Kidney (tissue), 14 donors: ENCODE results near the gene AKT3. TPM values are rescaled to one million over a fixed set of nuclear protein-coding genes. Genes with fewer than 3 reads are reported as not detected.

Experiments
- DNase-seq, 5 donors: peaks; one replicate each; pipeline ENCODE4 v3.0.0-alpha.2; 2013 to 2020
- FAIRE-seq: peaks from 2 replicates; lab custom pipeline; 2012; peaks lifted over from hg19 to GRCh38; lab: Jason Lieb, UNC
- H3K27ac ChIP-seq, 2 donors: one replicate each; pipeline ENCODE4 v1.7.0; 2013; ENCODE audit warnings: low read depth in 2 of 2, low read length in 2 of 2, inconsistent platforms in 1 of 2
- H3K27me3 ChIP-seq: one replicate; pipeline ENCODE4 v1.7.1; 2013; ENCODE audit warnings: low read length, inconsistent platforms; ENCODE audit not compliant: control insufficient read depth, insufficient read depth
- H3K36me3 ChIP-seq, 3 donors: one replicate each; pipeline versions ENCODE4 v1.7.0 to v1.7.1; 2013; ENCODE audit warnings: low read length in 3 of 3, control low read depth in 1 of 3, inconsistent platforms in 1 of 3; ENCODE audit not compliant: insufficient read depth in 3 of 3, control insufficient read depth in 2 of 3
- H3K4me1 ChIP-seq, 3 donors: one replicate each; pipeline versions ENCODE4 v1.7.0 to v1.7.1; 2013; ENCODE audit warnings: low read length in 3 of 3, inconsistent platforms in 1 of 3, low read depth in 1 of 3; ENCODE audit not compliant: control insufficient read depth in 2 of 3, insufficient read depth in 2 of 3
- H3K4me3 ChIP-seq, 3 donors: one replicate each; pipeline versions ENCODE4 v1.7.0 to v1.8.1; 2013; ENCODE audit warnings: low read length in 3 of 3, control low read depth in 1 of 3, inconsistent platforms in 1 of 3
- H3K9ac ChIP-seq, 3 donors: one replicate each; pipeline versions ENCODE4 v1.7.0 to v1.7.1; 2013; ENCODE audit warnings: low read length in 3 of 3, control low read depth in 1 of 3, inconsistent platforms in 1 of 3
- H3K9me3 ChIP-seq, 3 donors: one replicate each; pipeline versions ENCODE4 v1.7.0 to v1.7.1; 2013; ENCODE audit warnings: low read length in 3 of 3, control low read depth in 1 of 3, inconsistent platforms in 1 of 3; ENCODE audit not compliant: control insufficient read depth in 2 of 3, insufficient read depth in 1 of 3
- CTCF ChIP-seq: IDR thresholded peaks from 3 replicates; pipeline ENCODE4 v1.5.1; 2012; ENCODE audit warnings: mild to moderate bottlenecking, moderate library complexity, borderline replicate concordance; ENCODE audit not compliant: insufficient read depth; ENCODE audit errors: extremely low read depth
- intact Hi-C: fragments of 100-400 bp; cut with DNase I; formaldehyde crosslinking; loops from one replicate; pipeline ENCODE4 v1.11.1; 2022
- polyA plus RNA-seq: library from polyadenylated mRNA; stranded (reverse); fragments of 350-450 nt; fragmentation: Illumina TruSeq; extraction: RNeasy Lipid Tissue Mini Kit (QIAGEN cat#74804); gene quantifications from one replicate; pipeline ENCODE4 v1.2.3, GENCODE V29; 2014; ENCODE audit warnings: low read depth, low replicate concordance; ENCODE audit not compliant: insufficient read depth
- total RNA-seq: library from RNA; stranded (reverse); fragmentation: NEBNext Ultra II Directional; extraction: Animal tissue kit (Norgen Biotek cat#: 25700); gene quantifications from one replicate; pipeline ENCODE4 v1.2.1, GENCODE V29; 2021
- donor health status: control.
- donor health status: control.
- donor health status: control.
- donor health status: control.
- donor health status: control.
- donor health status: DM: yes; HTN: yes; CAD: no.
- donor health status: Normal renal cell carcinoma (clear cell type).

The AKT3 gene
- total and polyA plus RNA-seq, 2 donors from 2014 or later, result 9.5 to 81.6 TPM

- Histone ChIP-seq H3K4me3 (no peak overlapping the region), H3K27me3 (no peaks in the 10 kb centered on the region), H3K27ac (no peak overlapping the region), H3K4me1 (no peaks in the 10 kb centered on the region), H3K9me3 (no peaks in the 10 kb centered on the region), H3K36me3 (no peaks in the 10 kb centered on the region), H3K9ac (no peak overlapping the region)
- FAIRE-seq (no peak), DNase-seq (no peak)
- intact Hi-C loops, result no loop called here
- no peak for TF ChIP-seq CTCF
These were observed 395.6 kb downstream of the AKT3 start for GRCh38 chr1:243454328-243454997.

DNA sequence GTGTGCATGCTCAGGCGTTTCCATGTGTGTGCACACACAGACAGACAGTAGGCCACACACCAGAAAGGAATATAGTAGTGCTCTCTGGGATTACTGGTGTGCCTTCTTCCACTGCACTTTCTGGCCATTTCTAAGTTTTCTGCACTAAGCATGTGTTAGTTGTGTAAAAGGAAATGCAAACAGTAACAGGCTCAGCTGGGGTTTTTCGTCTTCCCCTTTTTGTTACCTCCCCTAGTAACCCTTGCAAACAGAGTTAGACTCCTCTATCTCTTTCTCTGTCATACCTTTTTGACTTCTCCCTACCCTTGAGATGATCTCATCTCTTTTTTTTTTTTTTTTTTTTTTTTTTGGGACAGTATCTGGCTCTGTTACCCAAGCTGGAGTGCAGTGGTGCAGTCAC is 398.0 kb downstream of the AKT3 start:
- Histone ChIP-seq H3K27me3 (no peaks in the 10 kb centered on the region), H3K4me1 (no peaks in the 10 kb centered on the region), H3K27ac (no peak overlapping the region), H3K4me3 (no peak overlapping the region), H3K36me3 (no peaks in the 10 kb centered on the region), H3K9ac (no peak overlapping the region), H3K9me3 (no peaks in the 10 kb centered on the region)
- DNase-seq (no peak), FAIRE-seq (no peak)
- no peak for TF ChIP-seq CTCF
- intact Hi-C loops, result no loop called here

GRCh38 chr1:243449373-243449772 is 400.7 kb downstream of the AKT3 start:
- H3K36me3 ChIP-seq, result no peaks in the 10 kb centered on the region
- no peak overlapping the region for H3K27ac ChIP-seq
- H3K9me3 ChIP-seq, result no peaks in the 10 kb centered on the region
- DNase-seq, result no peak
- FAIRE-seq, result no peak
- TF ChIP-seq CTCF, result no peak
- no peak overlapping the region for H3K9ac ChIP-seq
- intact Hi-C loops, result no loop called here
- no peaks in the 10 kb centered on the region for H3K4me1 ChIP-seq
- no peak overlapping the region for H3K4me3 ChIP-seq
- H3K27me3 ChIP-seq, result no peaks in the 10 kb centered on the region

DNA sequence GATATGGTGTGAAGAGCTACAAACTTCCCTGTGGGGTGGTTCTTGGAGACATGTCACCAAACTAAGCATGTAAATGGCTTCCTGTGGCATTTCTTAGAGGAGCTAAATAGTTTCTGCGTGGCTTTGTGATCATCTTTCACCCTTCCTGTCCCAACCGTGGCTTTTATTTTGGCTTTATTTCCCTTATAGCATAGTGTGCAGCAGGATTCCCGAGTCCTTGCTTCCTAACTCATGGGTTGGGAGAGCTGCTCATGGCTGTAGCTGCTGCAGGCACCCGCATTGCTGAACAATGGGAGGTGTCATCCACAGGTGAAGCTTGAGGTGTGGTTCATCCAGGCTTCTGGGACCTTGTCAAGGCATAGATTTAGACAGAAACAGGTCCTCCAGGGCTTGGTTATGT is 402.2 kb downstream of the AKT3 start:
- TF ChIP-seq CTCF, result no peak
- H3K36me3 ChIP-seq, result no peaks in the 10 kb centered on the region
- no peaks in the 10 kb centered on the region for H3K27me3 ChIP-seq
- intact Hi-C loops, result no loop called here
- DNase-seq (no peak), FAIRE-seq (no peak)
- no peaks in the 10 kb centered on the region for H3K9me3 ChIP-seq
- peaks cover 0 to 3% (median 0%) of the 10 kb centered on the region in 3 donors for H3K4me1 ChIP-seq
- H3K27ac ChIP-seq, result no peak overlapping the region
- H3K4me3 ChIP-seq, result no peak overlapping the region
- H3K9ac ChIP-seq, result no peak overlapping the region
